ENCODE results near the gene NEO1.

Gene NEO1

GRCh38 chr15:73081321-73081958, 29.2 kb downstream of the NEO1 start:
- no peak for DNase-seq

- no peak for DNase-seq
These were observed 30.5 kb downstream of the NEO1 start for GRCh38 chr15:73082812-73083211.

- no peak for DNase-seq
These were observed 34.8 kb downstream of the NEO1 start for GRCh38 chr15:73087098-73087497.

- no peak for DNase-seq
These were observed 52.8 kb downstream of the NEO1 start for GRCh38 chr15:73105064-73105463.

GRCh38 chr15:73108676-73109075, 56.4 kb downstream of the NEO1 start:
- no peak for DNase-seq

GRCh38 chr15:73109765-73110164, 57.5 kb downstream of the NEO1 start:
- no peak for DNase-seq

- no peak for DNase-seq
These were observed 57.9 kb downstream of the NEO1 start for GRCh38 chr15:73110201-73110600.

GRCh38 chr15:73114064-73114463, 61.8 kb downstream of the NEO1 start:
- DNase-seq, result no peak

- no peak for DNase-seq
These were observed 63.9 kb downstream of the NEO1 start for GRCh38 chr15:73116164-73116563.

- DNase-seq, result no peak
These were observed 65.8 kb downstream of the NEO1 start for GRCh38 chr15:73118055-73118454.

GRCh38 chr15:73119478-73119877, 67.2 kb downstream of the NEO1 start:
- DNase-seq, result no peak

GRCh38 chr15:73120269-73120668, 68.0 kb downstream of the NEO1 start:
- no peak for DNase-seq

GRCh38 chr15:73125219-73125618, 73.0 kb downstream of the NEO1 start:
- no peak for DNase-seq

GRCh38 chr15:73127302-73127936, 75.2 kb downstream of the NEO1 start:
- DNase-seq, result no peak

GRCh38 chr15:73130830-73131229, 78.6 kb downstream of the NEO1 start:
- DNase-seq, result no peak

- no peak for DNase-seq
These were observed 81.9 kb downstream of the NEO1 start for GRCh38 chr15:73134196-73134595.

- DNase-seq, result no peak
These were observed 86.9 kb downstream of the NEO1 start for GRCh38 chr15:73139041-73139743.

GRCh38 chr15:73139744-73140553, 87.7 kb downstream of the NEO1 start:
- no peak for DNase-seq

- DNase-seq, result no peak
These were observed 89.1 kb downstream of the NEO1 start for GRCh38 chr15:73141216-73141900.

GRCh38 chr15:73142802-73143762, 90.8 kb downstream of the NEO1 start:
- DNase-seq, result peak; percentile 60

GRCh38 chr15:73143763-73144155, 91.5 kb downstream of the NEO1 start:
- no peak for DNase-seq

GRCh38 chr15:73146419-73146818, 94.2 kb downstream of the NEO1 start:
- DNase-seq, result no peak
